Immature natural killer cell (primary cell): ENCODE measurements around the gene HPSE2. TPM values are rescaled to one million over a fixed set of nuclear protein-coding genes. Genes with fewer than 3 reads are reported as not detected.

Source experiments
- DNase-seq, 3 donors: peaks; one replicate each; pipeline ENCODE4 v3.0.0; 2022; ENCODE audit warnings: mixed read lengths in 1 of 3
- H3K27ac Mint-ChIP-seq, 6 donors: one replicate each; pipeline ENCODE4 v1.8.0; 2020; ENCODE audit warnings: mixed read lengths in 6 of 6, mild to moderate bottlenecking in 5 of 6, inconsistent platforms in 4 of 6, moderate library complexity in 3 of 6
- H3K27me3 Mint-ChIP-seq, 3 donors: one replicate each; pipeline ENCODE4 v1.8.0; 2020 to 2021; ENCODE audit warnings: low read depth in 3 of 3, mild to moderate bottlenecking in 3 of 3, mixed read lengths in 3 of 3, moderate library complexity in 3 of 3, inconsistent platforms in 1 of 3
- H3K36me3 Mint-ChIP-seq, 3 donors: one replicate each; pipeline ENCODE4 v1.8.0; 2020; ENCODE audit warnings: mixed read lengths in 3 of 3, inconsistent platforms in 2 of 3, mild to moderate bottlenecking in 2 of 3
- H3K4me1 Mint-ChIP-seq, 2 donors: one replicate each; pipeline ENCODE4 v1.8.0; 2020; ENCODE audit warnings: inconsistent platforms in 2 of 2, mild to moderate bottlenecking in 2 of 2, mixed read lengths in 2 of 2, moderate library complexity in 1 of 2
- H3K4me3 Mint-ChIP-seq, 5 donors: one replicate each; pipeline ENCODE4 v1.8.0; 2020; ENCODE audit warnings: mild to moderate bottlenecking in 5 of 5, mixed read lengths in 5 of 5, inconsistent platforms in 3 of 5, moderate library complexity in 3 of 5
- H3K9me3 Mint-ChIP-seq, 6 donors: one replicate each; pipeline ENCODE4 v1.8.0; 2020; ENCODE audit warnings: mild to moderate bottlenecking in 6 of 6, mixed read lengths in 6 of 6, inconsistent platforms in 4 of 6, moderate library complexity in 3 of 6
- polyA plus RNA-seq, 3 donors: library from polyadenylated mRNA; unstranded; fragments of 300-500 nt; fragmentation: Illumina TruSeq; gene quantifications; one replicate each; pipeline ENCODE4 v1.2.3, GENCODE V29; 2021

The HPSE2 gene
- polyA plus RNA-seq, 3 donors from 2014 or later = not detected

GRCh38 chr10:98956576-98957260 lies 278.9 kb downstream of the HPSE2 start:
- Mint-ChIP-seq H3K27me3 (peaks cover 0 to 3% (median 0%) of the 10 kb centered on the region in 3 donors), H3K36me3 (no peaks in the 10 kb centered on the region), H3K4me3 (no peak overlapping the region), H3K4me1 (no peaks in the 10 kb centered on the region), H3K9me3 (peaks cover 0 to 5% (median under 1%) of the 10 kb centered on the region in 6 donors), H3K27ac (no peak overlapping the region)
- DNase-seq = no peak

- no peaks in the 10 kb centered on the region for H3K36me3 Mint-ChIP-seq
- H3K27me3 Mint-ChIP-seq = peaks cover 0 to 3% (median 0%) of the 10 kb centered on the region in 3 donors
- no peak for DNase-seq
- no peak overlapping the region for H3K27ac Mint-ChIP-seq
- H3K4me3 Mint-ChIP-seq = no peak overlapping the region
- H3K9me3 Mint-ChIP-seq = peaks cover 0 to 5% (median under 1%) of the 10 kb centered on the region in 6 donors
- no peaks in the 10 kb centered on the region for H3K4me1 Mint-ChIP-seq
Measured at GRCh38 chr10:98953251-98953650, 282.4 kb downstream of the HPSE2 start.

- no peak for DNase-seq
- no peak overlapping the region for H3K4me3 Mint-ChIP-seq
- H3K4me1 Mint-ChIP-seq = no peaks in the 10 kb centered on the region
- no peak overlapping the region for H3K27ac Mint-ChIP-seq
- H3K27me3 Mint-ChIP-seq = peaks cover 0 to 3% (median 0%) of the 10 kb centered on the region in 3 donors
- peaks cover 0 to 5% (median 0%) of the 10 kb centered on the region in 6 donors for H3K9me3 Mint-ChIP-seq
- H3K36me3 Mint-ChIP-seq = no peaks in the 10 kb centered on the region
Measured at GRCh38 chr10:98951269-98952000, 284.2 kb downstream of the HPSE2 start.

GRCh38 chr10:98950106-98950505 lies 285.5 kb downstream of the HPSE2 start:
- no peak overlapping the region for H3K4me3 Mint-ChIP-seq
- H3K36me3 Mint-ChIP-seq = no peaks in the 10 kb centered on the region
- H3K9me3 Mint-ChIP-seq = peaks cover 0 to 5% (median 0%) of the 10 kb centered on the region in 6 donors
- no peak for DNase-seq
- no peaks in the 10 kb centered on the region for H3K4me1 Mint-ChIP-seq
- H3K27me3 Mint-ChIP-seq = peaks cover 0 to 3% (median 2%) of the 10 kb centered on the region in 3 donors
- H3K27ac Mint-ChIP-seq = no peak overlapping the region

GRCh38 chr10:98949306-98949705 lies 286.3 kb downstream of the HPSE2 start:
- Mint-ChIP-seq H3K27ac (no peak overlapping the region), H3K36me3 (no peaks in the 10 kb centered on the region), H3K4me3 (no peak overlapping the region), H3K9me3 (peaks cover 0 to 5% (median 0%) of the 10 kb centered on the region in 6 donors), H3K4me1 (no peaks in the 10 kb centered on the region), H3K27me3 (peaks cover 0 to 3% (median 2%) of the 10 kb centered on the region in 3 donors)
- no peak for DNase-seq

- no peak overlapping the region for H3K4me3 Mint-ChIP-seq
- H3K9me3 Mint-ChIP-seq = peaks cover 0 to 15% (median 1%) of the 10 kb centered on the region in 6 donors
- H3K27ac Mint-ChIP-seq = no peak overlapping the region
- DNase-seq = no peak
- no peaks in the 10 kb centered on the region for H3K4me1 Mint-ChIP-seq
- peaks cover 0 to 4% (median 2%) of the 10 kb centered on the region in 3 donors for H3K27me3 Mint-ChIP-seq
- H3K36me3 Mint-ChIP-seq = no peaks in the 10 kb centered on the region
Measured at GRCh38 chr10:98943681-98944080, 292.0 kb downstream of the HPSE2 start.

- no peak for DNase-seq
- H3K4me3 Mint-ChIP-seq = no peak overlapping the region
- H3K9me3 Mint-ChIP-seq = peaks cover 0 to 21% (median 6%) of the 10 kb centered on the region in 6 donors
- H3K27me3 Mint-ChIP-seq = peaks cover 0 to 1% (median under 1%) of the 10 kb centered on the region in 3 donors
- no peaks in the 10 kb centered on the region for H3K4me1 Mint-ChIP-seq
- H3K36me3 Mint-ChIP-seq = no peaks in the 10 kb centered on the region
- no peak overlapping the region for H3K27ac Mint-ChIP-seq
Measured at GRCh38 chr10:98929709-98930108, 305.9 kb downstream of the HPSE2 start.

- no peaks in the 10 kb centered on the region for H3K4me1 Mint-ChIP-seq
- H3K9me3 Mint-ChIP-seq = peaks cover 0 to 6% (median 2%) of the 10 kb centered on the region in 6 donors
- H3K36me3 Mint-ChIP-seq = no peaks in the 10 kb centered on the region
- peaks cover 0 to 4% (median 1%) of the 10 kb centered on the region in 3 donors for H3K27me3 Mint-ChIP-seq
- DNase-seq = no peak
- H3K27ac Mint-ChIP-seq = no peak overlapping the region
- H3K4me3 Mint-ChIP-seq = no peak overlapping the region
Measured at GRCh38 chr10:98925651-98926050, 310.0 kb downstream of the HPSE2 start.

GRCh38 chr10:98924526-98924925 lies 311.1 kb downstream of the HPSE2 start:
- no peak for DNase-seq
- no peak overlapping the region for H3K4me3 Mint-ChIP-seq
- H3K4me1 Mint-ChIP-seq = no peaks in the 10 kb centered on the region
- no peaks in the 10 kb centered on the region for H3K36me3 Mint-ChIP-seq
- H3K9me3 Mint-ChIP-seq = peaks cover 0 to 5% (median 0%) of the 10 kb centered on the region in 6 donors
- H3K27ac Mint-ChIP-seq = no peak overlapping the region
- peaks cover 0 to 4% (median 1%) of the 10 kb centered on the region in 3 donors for H3K27me3 Mint-ChIP-seq

GRCh38 chr10:98921316-98921715 lies 314.3 kb downstream of the HPSE2 start:
- DNase-seq = no peak
- Mint-ChIP-seq H3K36me3 (no peaks in the 10 kb centered on the region), H3K27me3 (peaks cover 0 to 6% (median 1%) of the 10 kb centered on the region in 3 donors), H3K27ac (no peak overlapping the region), H3K9me3 (peaks cover 0 to 7% (median 0%) of the 10 kb centered on the region in 6 donors), H3K4me1 (no peaks in the 10 kb centered on the region), H3K4me3 (no peak overlapping the region)

- DNase-seq = no peak
- Mint-ChIP-seq H3K9me3 (peaks cover 0 to 8% (median 0%) of the 10 kb centered on the region in 6 donors), H3K36me3 (no peaks in the 10 kb centered on the region), H3K27me3 (peaks cover 0 to 6% (median 1%) of the 10 kb centered on the region in 3 donors), H3K4me3 (no peak overlapping the region), H3K4me1 (no peaks in the 10 kb centered on the region), H3K27ac (no peak overlapping the region)
Measured at GRCh38 chr10:98920807-98921206, 314.8 kb downstream of the HPSE2 start.

GRCh38 chr10:98920360-98920759 lies 315.3 kb downstream of the HPSE2 start:
- Mint-ChIP-seq H3K4me3 (no peak overlapping the region), H3K27me3 (peaks cover 0 to 6% (median 1%) of the 10 kb centered on the region in 3 donors), H3K4me1 (no peaks in the 10 kb centered on the region), H3K9me3 (peaks cover 0 to 8% (median 0%) of the 10 kb centered on the region in 6 donors), H3K27ac (no peak overlapping the region), H3K36me3 (no peaks in the 10 kb centered on the region)
- DNase-seq = no peak

- peaks cover 0 to 6% (median 1%) of the 10 kb centered on the region in 3 donors for H3K27me3 Mint-ChIP-seq
- DNase-seq = no peak
- H3K4me3 Mint-ChIP-seq = no peak overlapping the region
- no peak overlapping the region for H3K27ac Mint-ChIP-seq
- no peaks in the 10 kb centered on the region for H3K4me1 Mint-ChIP-seq
- peaks cover 0 to 8% (median 0%) of the 10 kb centered on the region in 6 donors for H3K9me3 Mint-ChIP-seq
- no peaks in the 10 kb centered on the region for H3K36me3 Mint-ChIP-seq
Measured at GRCh38 chr10:98919899-98920298, 315.8 kb downstream of the HPSE2 start.

- H3K27ac Mint-ChIP-seq = no peak overlapping the region
- H3K4me1 Mint-ChIP-seq = no peaks in the 10 kb centered on the region
- no peak for DNase-seq
- H3K9me3 Mint-ChIP-seq = peaks cover 0 to 8% (median 0%) of the 10 kb centered on the region in 6 donors
- H3K27me3 Mint-ChIP-seq = peaks cover 0 to 3% (median 2%) of the 10 kb centered on the region in 3 donors
- no peaks in the 10 kb centered on the region for H3K36me3 Mint-ChIP-seq
- no peak overlapping the region for H3K4me3 Mint-ChIP-seq
Measured at GRCh38 chr10:98917828-98918227, 317.8 kb downstream of the HPSE2 start.
